Naive B cell (primary cell): Measurements from ENCODE around the gene DNAL1. TPM values are rescaled to one million over a fixed set of nuclear protein-coding genes. Genes with fewer than 3 reads are reported as not detected.
"Not testable (repeated sequence)": the region's sequence is repeated elsewhere in the genome, so short reads cannot be mapped to it uniquely, and the experiment has no call there.

Experiments used
- ATAC-seq, 2 donors: fragments of 150-1000 bp; cut with Tn5 transposase; 2 replicates each; pipeline ENCODE4 v1.10.0; 2021; ENCODE audit warnings: low read depth in 2 of 2, mild to moderate bottlenecking in 2 of 2, moderate library complexity in 2 of 2
- DNase-seq: peaks from one replicate; pipeline ENCODE4 v3.0.0; 2022
- H3K27ac Mint-ChIP-seq, 6 donors: one replicate each; pipeline ENCODE4 v1.8.0; 2020 to 2022; ENCODE audit warnings: mild to moderate bottlenecking in 6 of 6, mixed read lengths in 6 of 6, moderate library complexity in 5 of 6, inconsistent platforms in 2 of 6
- H3K27me3 Mint-ChIP-seq, 3 donors: one replicate each; pipeline ENCODE4 v1.8.0; 2021 to 2022; ENCODE audit warnings: mixed read lengths in 3 of 3, mild to moderate bottlenecking in 1 of 3
- H3K36me3 Mint-ChIP-seq, 2 donors: one replicate each; pipeline ENCODE4 v1.8.0; 2020 to 2022; ENCODE audit warnings: mixed read lengths in 2 of 2, inconsistent platforms in 1 of 2, mild to moderate bottlenecking in 1 of 2
- H3K4me1 Mint-ChIP-seq, 3 donors: one replicate each; pipeline ENCODE4 v1.8.0; 2020 to 2022; ENCODE audit warnings: mixed read lengths in 3 of 3, inconsistent platforms in 1 of 3, mild to moderate bottlenecking in 1 of 3, moderate library complexity in 1 of 3
- H3K4me3 Mint-ChIP-seq, 8 donors: one replicate each; pipeline ENCODE4 v1.8.0; 2020 to 2022; ENCODE audit warnings: mild to moderate bottlenecking in 8 of 8, mixed read lengths in 8 of 8, moderate library complexity in 8 of 8, inconsistent platforms in 2 of 8
- H3K9me3 Mint-ChIP-seq, 7 donors: one replicate each; pipeline ENCODE4 v1.8.0; 2020 to 2022; ENCODE audit warnings: mixed read lengths in 7 of 7, mild to moderate bottlenecking in 5 of 7, inconsistent platforms in 2 of 7, moderate library complexity in 1 of 7
- polyA plus RNA-seq, 6 donors: library from polyadenylated mRNA; unstranded; fragments of 300-500 nt; fragmentation: Illumina TruSeq; gene quantifications; one replicate each; pipeline ENCODE4 v1.2.3, GENCODE V29; 2021; ENCODE audit warnings: low read depth in 6 of 6

The DNAL1 gene
- polyA plus RNA-seq, 6 donors from 2014 or later: 2.3 to 7.1 (median 2.9) TPM

- Mint-ChIP-seq H3K27me3 (peaks cover 5 to 18% (median 9%) of the 10 kb centered on the region in 3 donors), H3K4me3 (no peak overlapping the region), H3K27ac (no peak overlapping the region), H3K36me3 (no peaks in the 10 kb centered on the region), H3K9me3 (no peaks in the 10 kb centered on the region), H3K4me1 (no peaks in the 10 kb centered on the region)
- ATAC-seq: no peak
- DNase-seq: no peak
Observed at GRCh38 chr14:73625706-73626105, 19.1 kb upstream of the DNAL1 start.

GRCh38 chr14:73627151-73627558, 17.6 kb upstream of the DNAL1 start:
- no peak for ATAC-seq
- no peak for DNase-seq
- no peaks in the 10 kb centered on the region for H3K36me3 Mint-ChIP-seq
- H3K9me3 Mint-ChIP-seq: no peaks in the 10 kb centered on the region
- H3K27ac Mint-ChIP-seq: no peak overlapping the region
- no peaks in the 10 kb centered on the region for H3K4me1 Mint-ChIP-seq
- no peak overlapping the region for H3K4me3 Mint-ChIP-seq
- peaks cover 5 to 11% (median 9%) of the 10 kb centered on the region in 3 donors for H3K27me3 Mint-ChIP-seq

- DNase-seq (no peak), ATAC-seq (no peak)
- H3K4me1 Mint-ChIP-seq: peaks cover 4 to 10% (median 9%) of the 10 kb centered on the region in 3 donors
- no peak overlapping the region for H3K4me3 Mint-ChIP-seq
- peak overlapping the region in 2 of 6 donors; percentile 37 to 39 for H3K27ac Mint-ChIP-seq
- H3K27me3 Mint-ChIP-seq: peaks cover 5 to 11% (median 9%) of the 10 kb centered on the region in 3 donors
- H3K9me3 Mint-ChIP-seq: no peaks in the 10 kb centered on the region
- H3K36me3 Mint-ChIP-seq: no peaks in the 10 kb centered on the region
Observed at GRCh38 chr14:73630009-73630780, 14.6 kb upstream of the DNAL1 start.

- peak overlapping the region; percentile 76 to 92 (median 84) for H3K4me3 Mint-ChIP-seq
- H3K36me3 Mint-ChIP-seq: no peaks in the 10 kb centered on the region
- peaks cover 4 to 10% (median 9%) of the 10 kb centered on the region in 3 donors for H3K4me1 Mint-ChIP-seq
- no peaks in the 10 kb centered on the region for H3K9me3 Mint-ChIP-seq
- peak; percentile 50 for DNase-seq
- peaks cover 9 to 16% (median 9%) of the 10 kb centered on the region in 3 donors for H3K27me3 Mint-ChIP-seq
- ATAC-seq: peak; percentile 81 to 83
- H3K27ac Mint-ChIP-seq: peak overlapping the region in 1 of 6 donors; percentile 68
Observed at GRCh38 chr14:73633116-73634010, 11.4 kb upstream of the DNAL1 start.

GRCh38 chr14:73634011-73634833, 10.6 kb upstream of the DNAL1 start:
- Mint-ChIP-seq H3K9me3 (no peaks in the 10 kb centered on the region), H3K27ac (peak overlapping the region in 2 of 6 donors; percentile 68 to 81), H3K4me1 (peaks cover 4 to 10% (median 9%) of the 10 kb centered on the region in 3 donors), H3K27me3 (peaks cover 6 to 15% (median 8%) of the 10 kb centered on the region in 3 donors), H3K36me3 (no peaks in the 10 kb centered on the region), H3K4me3 (peak overlapping the region; percentile 76 to 92 (median 84))
- DNase-seq (peak; percentile 7), ATAC-seq (peak in 1 of 2 donors; percentile 14)

- H3K27me3 Mint-ChIP-seq, ATAC-seq, H3K27ac Mint-ChIP-seq, DNase-seq, H3K9me3 Mint-ChIP-seq, H3K36me3 Mint-ChIP-seq: not testable (repeated sequence)
- Mint-ChIP-seq H3K4me1 (peaks cover 4 to 10% (median 9%) of the 10 kb centered on the region in 3 donors), H3K4me3 (peak overlapping the region in 1 of 8 donors; percentile 40)
Observed at GRCh38 chr14:73636355-73636754, 8.4 kb upstream of the DNAL1 start.

GRCh38 chr14:73637830-73638229, 7.0 kb upstream of the DNAL1 start:
- no peak overlapping the region for H3K4me3 Mint-ChIP-seq
- H3K27ac Mint-ChIP-seq: peak overlapping the region in 1 of 6 donors; percentile 26
- peaks cover 4 to 10% (median 9%) of the 10 kb centered on the region in 3 donors for H3K4me1 Mint-ChIP-seq
- H3K9me3 Mint-ChIP-seq: no peaks in the 10 kb centered on the region
- no peaks in the 10 kb centered on the region for H3K36me3 Mint-ChIP-seq
- no peak for ATAC-seq
- DNase-seq: no peak
- H3K27me3 Mint-ChIP-seq: peaks cover 0 to 5% (median 4%) of the 10 kb centered on the region in 3 donors

GRCh38 chr14:73640796-73641365, 3.9 kb upstream of the DNAL1 start:
- Mint-ChIP-seq H3K4me3 (peak overlapping the region in 2 of 8 donors; percentile 41 to 42), H3K4me1 (peaks cover 12 to 16% (median 14%) of the 10 kb centered on the region in 3 donors), H3K27ac (no peak overlapping the region), H3K9me3 (no peaks in the 10 kb centered on the region), H3K36me3 (no peaks in the 10 kb centered on the region), H3K27me3 (peaks cover 0 to 4% (median 0%) of the 10 kb centered on the region in 3 donors)
- DNase-seq (no peak), ATAC-seq (no peak)

- H3K36me3 Mint-ChIP-seq: no peaks in the 10 kb centered on the region
- peaks cover 12 to 16% (median 14%) of the 10 kb centered on the region in 3 donors for H3K4me1 Mint-ChIP-seq
- no peaks in the 10 kb centered on the region for H3K9me3 Mint-ChIP-seq
- peak overlapping the region; percentile 93 to 99 (median 96) for H3K27ac Mint-ChIP-seq
- DNase-seq (no peak), ATAC-seq (no peak)
- H3K27me3 Mint-ChIP-seq: no peaks in the 10 kb centered on the region
- H3K4me3 Mint-ChIP-seq: peak overlapping the region; percentile 92 to 99 (median 97)
Observed at GRCh38 chr14:73645248-73645610, 443 bp downstream of the DNAL1 start.

- no peaks in the 10 kb centered on the region for H3K9me3 Mint-ChIP-seq
Observed at GRCh38 chr14:73651005-73651404, 6.2 kb downstream of the DNAL1 start.

GRCh38 chr14:73655851-73656250, 11.1 kb downstream of the DNAL1 start:
- Mint-ChIP-seq H3K27ac (no peak overlapping the region), H3K9me3 (no peaks in the 10 kb centered on the region), H3K27me3 (no peaks in the 10 kb centered on the region), H3K36me3 (no peaks in the 10 kb centered on the region), H3K4me1 (no peaks in the 10 kb centered on the region), H3K4me3 (no peak overlapping the region)
- ATAC-seq (no peak), DNase-seq (no peak)

More at GRCh38 chr14:73651005-73651404, 6.2 kb downstream of the DNAL1 start:
- H3K27ac Mint-ChIP-seq: no peak overlapping the region
- H3K4me1 Mint-ChIP-seq: no peaks in the 10 kb centered on the region
- ATAC-seq (no peak), DNase-seq (no peak)
- no peaks in the 10 kb centered on the region for H3K36me3 Mint-ChIP-seq
- H3K27me3 Mint-ChIP-seq: no peaks in the 10 kb centered on the region
- H3K4me3 Mint-ChIP-seq: no peak overlapping the region

GRCh38 chr14:73659202-73659601, 14.4 kb downstream of the DNAL1 start:
- DNase-seq, H3K27ac Mint-ChIP-seq, H3K36me3 Mint-ChIP-seq, H3K4me1 Mint-ChIP-seq, H3K9me3 Mint-ChIP-seq, ATAC-seq, H3K27me3 Mint-ChIP-seq: not testable (repeated sequence)
- peak overlapping the region in 1 of 8 donors; percentile 52 for H3K4me3 Mint-ChIP-seq
